IMR-90 (cell line): ENCODE results near the gene FMR1. TPM values are rescaled to one million over a fixed set of nuclear protein-coding genes. Genes with fewer than 3 reads are reported as not detected.

Source experiments
- ATAC-seq: fragments of 200-7000 bp; cut with Tn5 transposase; 2 replicates; pipeline ENCODE4 v1.9.1; 2020; ENCODE audit warnings: low read depth, mild to moderate bottlenecking, moderate library complexity
- BruUV-seq: library from RNA; stranded (reverse); fragments of 400-500 nt; replicated peaks from 2 replicates; lab custom pipeline; 2021; lab: Mats Ljungman, UMichigan
- CTCF ChIA-PET: fragments of 300-600 bp; formaldehyde crosslinking; extraction: SDS; loops from one replicate; lab custom pipeline; 2021; ENCODE audit warnings: antibody characterized with exemption; lab: Yijun Ruan, JAX
- POLR2A ChIA-PET: fragments of 300-600 bp; sonication (Branson Sonifier 250); formaldehyde crosslinking; loops from one replicate; lab custom pipeline; 2022; ENCODE audit warnings: antibody characterized with exemption; ENCODE audit not compliant: unreplicated experiment; lab: Charles Lee
- DNase-seq: peaks from one replicate; pipeline ENCODE4 v3.0.0; 2013
- H2AFZ ChIP-seq: replicated peaks from 2 replicates; pipeline ENCODE3; 2013; ENCODE audit warnings: low read length, mild to moderate bottlenecking; ENCODE audit not compliant: poor library complexity
- H2AK5ac ChIP-seq: 2 replicates; pipeline ENCODE4 v1.6.1; 2013; ENCODE audit warnings: low read depth, low read length, inconsistent platforms
- H2AK9ac ChIP-seq: replicated peaks from 2 replicates; pipeline ENCODE3; 2013; ENCODE audit warnings: mild to moderate bottlenecking, low read depth, low read length, moderate library complexity; ENCODE audit not compliant: poor library complexity
- H2BK120ac ChIP-seq: 2 replicates; pipeline ENCODE4 v1.6.1; 2013; ENCODE audit warnings: low read depth, low read length, inconsistent platforms
- H2BK15ac ChIP-seq: 3 replicates; pipeline ENCODE4 v1.6.1; 2013; ENCODE audit warnings: low read depth, low read length, inconsistent platforms
- H2BK20ac ChIP-seq: 2 replicates; pipeline ENCODE4 v1.6.1; 2013; ENCODE audit warnings: low read depth, mild to moderate bottlenecking, inconsistent platforms, low read length, moderate library complexity
- H2BK5ac ChIP-seq: 2 replicates; pipeline ENCODE4 v1.6.1; 2013; ENCODE audit warnings: mild to moderate bottlenecking, low read depth, low read length, inconsistent platforms; ENCODE audit not compliant: poor library complexity, severe bottlenecking
- H3K14ac ChIP-seq: replicated peaks from 2 replicates; pipeline ENCODE4 v1.6.1; 2013; ENCODE audit warnings: low read depth, low read length, inconsistent platforms
- H3K18ac ChIP-seq: 2 replicates; pipeline ENCODE4 v1.6.1; 2013; ENCODE audit warnings: low read depth, low read length, control low read depth
- H3K23ac ChIP-seq: 2 replicates; pipeline ENCODE4 v1.6.1; 2013; ENCODE audit warnings: low read depth, low read length, inconsistent platforms
- H3K27ac ChIP-seq: 2 replicates; pipeline ENCODE4 v1.5.1; 2013; ENCODE audit warnings: mild to moderate bottlenecking, control low read depth, low read length; ENCODE audit not compliant: insufficient read depth
- H3K27me3 ChIP-seq: 2 replicates; pipeline ENCODE4 v1.6.1; 2013; ENCODE audit warnings: low read length; ENCODE audit not compliant: control insufficient read depth, insufficient read depth
- H3K36me3 ChIP-seq: 2 replicates; pipeline ENCODE4 v1.6.1; 2013; ENCODE audit warnings: low read length, mixed read lengths; ENCODE audit not compliant: control insufficient read depth, insufficient read depth
- H3K4ac ChIP-seq: 2 replicates; pipeline ENCODE4 v1.6.1; 2013; ENCODE audit warnings: low read depth, low read length, inconsistent platforms
- H3K4me1 ChIP-seq: 2 replicates; pipeline ENCODE4 v1.6.1; 2013; ENCODE audit warnings: low read length, mixed read lengths; ENCODE audit not compliant: control insufficient read depth, insufficient read depth
- H3K4me2 ChIP-seq: 2 replicates; pipeline ENCODE4 v1.6.1; 2013; ENCODE audit warnings: low read depth, mild to moderate bottlenecking, control low read depth, low read length, moderate library complexity
- H3K4me3 ChIP-seq: 2 replicates; pipeline ENCODE4 v1.5.1; 2013; ENCODE audit warnings: low read depth, mild to moderate bottlenecking, control low read depth, low read length, moderate library complexity; ENCODE audit not compliant: insufficient read depth
- H3K56ac ChIP-seq: 2 replicates; pipeline ENCODE4 v1.6.1; 2013; ENCODE audit warnings: low read length, inconsistent platforms; ENCODE audit not compliant: insufficient read depth; ENCODE audit errors: extremely low read depth
- H3K79me1 ChIP-seq, 2 experiments: 2 replicates each; pipeline ENCODE4 v1.6.1; 2013; ENCODE audit warnings: low read length in 2 of 2, inconsistent platforms in 1 of 2, low read depth in 1 of 2
- H3K9ac ChIP-seq: 2 replicates; pipeline ENCODE4 v1.6.1; 2013; ENCODE audit warnings: low read depth, low read length, control low read depth
- H3K9me1 ChIP-seq: 2 replicates; pipeline ENCODE4 v1.6.1; 2013; ENCODE audit warnings: low read length, inconsistent platforms; ENCODE audit not compliant: insufficient read depth
- H3K9me3 ChIP-seq: 2 replicates; pipeline ENCODE4 v1.6.1; 2013; ENCODE audit warnings: low read length; ENCODE audit not compliant: control insufficient read depth, insufficient read depth
- H4K20me1 ChIP-seq: 2 replicates; pipeline ENCODE4 v1.6.1; 2013; ENCODE audit warnings: low read length, inconsistent platforms; ENCODE audit not compliant: insufficient read depth
- H4K5ac ChIP-seq: 2 replicates; pipeline ENCODE4 v1.6.1; 2013; ENCODE audit warnings: mild to moderate bottlenecking, low read depth, low read length, control low read depth
- H4K8ac ChIP-seq, 2 experiments: 2 replicates each; pipeline ENCODE4 v1.6.1; 2013; ENCODE audit warnings: low read depth in 2 of 2, low read length in 2 of 2, control low read depth in 1 of 2, inconsistent platforms in 1 of 2
- H4K91ac ChIP-seq: 2 replicates; pipeline ENCODE4 v1.6.1; 2013; ENCODE audit warnings: low read depth, low read length, inconsistent platforms; ENCODE audit not compliant: insufficient read depth
- BHLHE40 ChIP-seq: fragments of 150-350 bp; IDR thresholded peaks from 2 replicates; pipeline ENCODE4 v1.6.1; 2016; ENCODE audit warnings: mild to moderate bottlenecking, low read depth, low read length
- CEBPB ChIP-seq: IDR thresholded peaks from 2 replicates; pipeline ENCODE4 v1.6.1; 2012; ENCODE audit warnings: low read depth, low read length, improper control_type of control experiment
- CHD1 ChIP-seq: IDR thresholded peaks from 2 replicates; pipeline ENCODE4 v1.6.1; 2012; ENCODE audit warnings: low read depth, low read length, improper control_type of control experiment
- CTCF ChIP-seq: conservative IDR thresholded peaks from 2 replicates; pipeline ENCODE4 v1.5.1; 2012; ENCODE audit warnings: mild to moderate bottlenecking, low read depth, low read length, improper control_type of control experiment
- ELK1 ChIP-seq: fragments of 150-350 bp; IDR thresholded peaks from 2 replicates; pipeline ENCODE4 v1.6.1; 2016; ENCODE audit warnings: low read depth, mild to moderate bottlenecking, low read length, moderate library complexity, borderline replicate concordance
- FOS ChIP-seq: fragments of 150-350 bp; IDR thresholded peaks from 2 replicates; pipeline ENCODE4 v1.6.1; 2016; ENCODE audit warnings: low read depth, low read length
- MAFK ChIP-seq: IDR thresholded peaks from 2 replicates; pipeline ENCODE4 v1.6.1; 2012; ENCODE audit warnings: low read depth, low read length, improper control_type of control experiment
- MAZ ChIP-seq: IDR thresholded peaks from 2 replicates; pipeline ENCODE4 v1.6.1; 2012; ENCODE audit warnings: low read depth, mild to moderate bottlenecking, low read length, improper control_type of control experiment, moderate library complexity, borderline replicate concordance
- MXI1 ChIP-seq: IDR thresholded peaks from 2 replicates; pipeline ENCODE4 v1.6.1; 2012; ENCODE audit warnings: low read depth, mild to moderate bottlenecking, low read length, moderate library complexity, borderline replicate concordance
- NFE2L2 ChIP-seq: fragments of 150-350 bp; IDR thresholded peaks from 2 replicates; pipeline ENCODE4 v1.6.1; 2016; ENCODE audit warnings: low read depth, mild to moderate bottlenecking, low read length
- POLR2A ChIP-seq: IDR thresholded peaks from 2 replicates; pipeline ENCODE4 v1.6.1; 2012; ENCODE audit warnings: mild to moderate bottlenecking, low read depth, low read length
- RAD21 ChIP-seq: IDR thresholded peaks from 2 replicates; pipeline ENCODE4 v1.6.1; 2012; ENCODE audit warnings: low read length, improper control_type of control experiment
- RCOR1 ChIP-seq: IDR thresholded peaks from 2 replicates; pipeline ENCODE4 v1.6.1; 2012; ENCODE audit warnings: mild to moderate bottlenecking, low read length, improper control_type of control experiment; ENCODE audit not compliant: insufficient replicate concordance
- RFX5 ChIP-seq: IDR thresholded peaks from 2 replicates; pipeline ENCODE4 v1.8.0; 2012; ENCODE audit warnings: low read depth, mild to moderate bottlenecking, low read length, moderate library complexity
- SMC3 ChIP-seq: fragments of 150-350 bp; IDR thresholded peaks from 2 replicates; pipeline ENCODE4 v1.6.1; 2016; ENCODE audit warnings: low read depth, mild to moderate bottlenecking, antibody characterized with exemption, low read length, moderate library complexity
- USF2 ChIP-seq: fragments of 150-350 bp; IDR thresholded peaks from 2 replicates; pipeline ENCODE4 v1.6.1; 2017; ENCODE audit warnings: mild to moderate bottlenecking, antibody characterized with exemption, low read length, low read depth
- WGBS, 2 experiments: methylation state at CpG; one replicate each; pipeline versions ENCODE4 v1.1.5 to v1.1.7; 2013; ENCODE audit warnings: missing lambda C conversion rate in 2 of 2; ENCODE audit not compliant: insufficient read length in 1 of 2; ENCODE audit errors: extremely low coverage in 2 of 2; 5-methylcytosine and 5-hydroxymethylcytosine counted together
- dilution Hi-C: fragments of 300-500 bp; cut with HindIII; formaldehyde crosslinking; loops from one replicate; pipeline ENCODE4 v1.14.3; 2018; ENCODE audit warnings: low sequenced_read_pairs; ENCODE audit not compliant: unreplicated experiment
- in situ Hi-C: fragments of 300-500 bp; cut with MboI; formaldehyde crosslinking; loops from 3 replicates; pipeline ENCODE4 v1.14.3; 2019; ENCODE audit warnings: low sequenced_read_pairs, inconsistent platforms, mixed read lengths
- intact Hi-C: fragments of 100-400 bp; cut with micrococcal nuclease; formaldehyde crosslinking; loops from 2 replicates; pipeline ENCODE4 v1.10.0; 2022
- polyA plus RNA-seq, 3 experiments: library from polyadenylated mRNA; depleted of rRNA; stranded (reverse); fragments of >200 nt; gene quantifications; 2 replicates each; pipeline ENCODE4 v1.2.3, GENCODE V29; 2012; ENCODE audit warnings: low replicate concordance in 1 of 3
- total RNA-seq: library from RNA; depleted of rRNA; stranded (reverse); fragments of >200 nt; gene quantifications from 2 replicates; pipeline ENCODE4 v1.2.3, GENCODE V29; 2012

Gene FMR1
- total and polyA plus RNA-seq, 2 of the 4 experiments (the other 2 are of a cell fraction): 12.2 to 17.6 TPM

- no peaks in the 10 kb centered on the region for H3K9me3 ChIP-seq
- no peak for DNase-seq
- H2AFZ ChIP-seq: no peak overlapping the region
- dilution Hi-C loops (no loop called here), in situ Hi-C loops (no loop called here), intact Hi-C loops (no loop called here)
- no peak overlapping the region for H2AK9ac ChIP-seq
- no peak overlapping the region for H3K14ac ChIP-seq
- no peak overlapping the region for H2BK15ac ChIP-seq
- TF ChIP-seq ELK1 (no peak), CTCF (no peak), CEBPB (no peak), MXI1 (no peak), POLR2A (no peak), NFE2L2 (no peak), USF2 (no peak), RCOR1 (no peak), MAZ (no peak), SMC3 (no peak), MAFK (no peak), BHLHE40 (no peak), RAD21 (no peak), CHD1 (no peak), FOS (no peak), RFX5 (no peak)
- H4K5ac ChIP-seq: no peak overlapping the region
- no peaks in the 10 kb centered on the region for H3K4me1 ChIP-seq
- POLR2A ChIA-PET: no interaction called here
- no peak overlapping the region for H3K18ac ChIP-seq
- H3K4me3 ChIP-seq: no peak overlapping the region
- no peak overlapping the region for H3K4me2 ChIP-seq
- H3K9ac ChIP-seq: no peak overlapping the region
- no peak overlapping the region for H4K8ac ChIP-seq
- BruUV-seq: no TSS peak
- H3K9me1 ChIP-seq: no peaks in the 10 kb centered on the region
- peaks cover 0 to 5% of the 10 kb centered on the region in 2 experiments for H3K79me1 ChIP-seq
- no peak overlapping the region for H3K23ac ChIP-seq
- H2AK5ac ChIP-seq: no peak overlapping the region
- WGBS, 2 experiments: 80% methylated on average over 2 of the region's 6 CpGs; no CpG with 5 or more reads in 1 of the 2 experiments
- CTCF ChIA-PET: interaction anchor here (1.5 kb wide), 1 partner anchor 17 kb away, joined by 3 read pairs; no protein-coding TSS in a partner anchor
- no peak for ATAC-seq
- no peak overlapping the region for H2BK20ac ChIP-seq
- no peak overlapping the region for H2BK5ac ChIP-seq
- 0 out of 2 replicates have a peak, but pooled peaks cover 5% of the 10 kb centered on the region for H4K20me1 ChIP-seq
- H3K56ac ChIP-seq: no peak overlapping the region
- H2BK120ac ChIP-seq: no peak overlapping the region
- H3K4ac ChIP-seq: no peak overlapping the region
- no peak overlapping the region for H3K27ac ChIP-seq
- no peaks in the 10 kb centered on the region for H3K36me3 ChIP-seq
- H4K91ac ChIP-seq: no peak overlapping the region
- H3K27me3 ChIP-seq: no peaks in the 10 kb centered on the region
Measured at GRCh38 chrX:147916375-147916968, 4.8 kb downstream of the FMR1 start.
